Hepatocyte (in vitro differentiated cells): ENCODE data around the gene RAD50.

ENCODE experiments used
- EZH2 ChIP-seq: fragments of 200-600 bp; sonication (generic); IDR thresholded peaks from 2 replicates; pipeline ENCODE4 v1.6.1; 2016; ENCODE audit warnings: antibody characterized with exemption, mild to moderate bottlenecking, borderline replicate concordance
- EZH2phosphoT487 ChIP-seq: fragments of 200-600 bp; sonication (generic); IDR thresholded peaks from one replicate; pipeline ENCODE4 v1.6.1; 2018; ENCODE audit warnings: antibody characterized with exemption, mild to moderate bottlenecking, low read depth, moderate library complexity; ENCODE audit not compliant: unreplicated experiment, severe bottlenecking
- TF ChIP-seq, protein P1 (sequence below): fragments of 200-600 bp; sonication (generic); IDR thresholded peaks from 2 replicates; pipeline ENCODE4 v1.5.1; 2016; ENCODE audit warnings: antibody characterized with exemption, mild to moderate bottlenecking; ENCODE audit not compliant: poor library complexity

DNA sequence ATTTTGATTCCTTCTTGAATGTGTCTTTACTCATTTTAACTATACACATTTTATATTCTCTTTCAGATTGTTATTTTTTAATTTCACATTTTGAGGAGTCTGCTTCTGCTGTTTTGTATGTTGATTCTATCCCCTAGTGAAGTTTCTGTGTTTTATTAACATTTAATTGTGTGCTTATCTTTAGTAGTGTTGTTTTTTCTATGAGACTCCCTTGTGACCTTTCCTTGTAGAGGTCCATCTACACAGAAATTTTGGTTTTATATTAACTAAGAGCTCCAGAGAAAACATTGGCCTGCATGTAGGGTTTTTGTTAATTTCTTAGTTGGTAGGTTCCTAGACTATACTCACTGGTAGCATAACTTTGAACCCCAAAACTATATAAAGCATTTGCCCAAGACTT, 65.8 kb downstream of the RAD50 start:
- TF ChIP-seq, protein P1, sequence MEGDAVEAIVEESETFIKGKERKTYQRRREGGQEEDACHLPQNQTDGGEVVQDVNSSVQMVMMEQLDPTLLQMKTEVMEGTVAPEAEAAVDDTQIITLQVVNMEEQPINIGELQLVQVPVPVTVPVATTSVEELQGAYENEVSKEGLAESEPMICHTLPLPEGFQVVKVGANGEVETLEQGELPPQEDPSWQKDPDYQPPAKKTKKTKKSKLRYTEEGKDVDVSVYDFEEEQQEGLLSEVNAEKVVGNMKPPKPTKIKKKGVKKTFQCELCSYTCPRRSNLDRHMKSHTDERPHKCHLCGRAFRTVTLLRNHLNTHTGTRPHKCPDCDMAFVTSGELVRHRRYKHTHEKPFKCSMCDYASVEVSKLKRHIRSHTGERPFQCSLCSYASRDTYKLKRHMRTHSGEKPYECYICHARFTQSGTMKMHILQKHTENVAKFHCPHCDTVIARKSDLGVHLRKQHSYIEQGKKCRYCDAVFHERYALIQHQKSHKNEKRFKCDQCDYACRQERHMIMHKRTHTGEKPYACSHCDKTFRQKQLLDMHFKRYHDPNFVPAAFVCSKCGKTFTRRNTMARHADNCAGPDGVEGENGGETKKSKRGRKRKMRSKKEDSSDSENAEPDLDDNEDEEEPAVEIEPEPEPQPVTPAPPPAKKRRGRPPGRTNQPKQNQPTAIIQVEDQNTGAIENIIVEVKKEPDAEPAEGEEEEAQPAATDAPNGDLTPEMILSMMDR = no peak
- TF ChIP-seq EZH2 (no peak), EZH2phosphoT487 (no peak)
